ENCODE results near the gene LRP1B. TPM values are rescaled to one million over a fixed set of nuclear protein-coding genes. Genes with fewer than 3 reads are reported as not detected.
"Not testable (repeated sequence)": the region's sequence is repeated elsewhere in the genome, so short reads cannot be mapped to it uniquely, and the experiment has no call there.

LRP1B gene
- total RNA-seq, 1 donor from 2014 or later = 1.7 TPM

DNA sequence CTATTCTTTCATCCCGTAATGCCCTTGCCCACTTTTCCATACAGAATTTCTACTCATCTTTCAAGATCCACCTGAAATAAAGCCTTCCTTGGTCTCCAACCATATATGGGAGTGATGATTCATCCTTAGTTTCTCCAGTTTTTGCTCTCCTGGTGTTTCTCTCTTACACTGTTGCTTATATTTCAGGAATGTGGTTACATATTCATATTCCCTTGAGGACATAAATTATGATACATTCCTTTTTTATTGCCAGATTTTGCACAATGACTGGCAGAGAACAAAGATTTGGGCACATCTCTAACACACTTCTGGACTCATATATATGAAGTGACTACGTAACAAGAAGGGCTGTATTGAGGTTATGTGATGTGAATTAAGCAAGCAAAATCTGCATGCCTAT, 1777.3 kb downstream of the LRP1B start:
- TF ChIP-seq, protein P1, sequence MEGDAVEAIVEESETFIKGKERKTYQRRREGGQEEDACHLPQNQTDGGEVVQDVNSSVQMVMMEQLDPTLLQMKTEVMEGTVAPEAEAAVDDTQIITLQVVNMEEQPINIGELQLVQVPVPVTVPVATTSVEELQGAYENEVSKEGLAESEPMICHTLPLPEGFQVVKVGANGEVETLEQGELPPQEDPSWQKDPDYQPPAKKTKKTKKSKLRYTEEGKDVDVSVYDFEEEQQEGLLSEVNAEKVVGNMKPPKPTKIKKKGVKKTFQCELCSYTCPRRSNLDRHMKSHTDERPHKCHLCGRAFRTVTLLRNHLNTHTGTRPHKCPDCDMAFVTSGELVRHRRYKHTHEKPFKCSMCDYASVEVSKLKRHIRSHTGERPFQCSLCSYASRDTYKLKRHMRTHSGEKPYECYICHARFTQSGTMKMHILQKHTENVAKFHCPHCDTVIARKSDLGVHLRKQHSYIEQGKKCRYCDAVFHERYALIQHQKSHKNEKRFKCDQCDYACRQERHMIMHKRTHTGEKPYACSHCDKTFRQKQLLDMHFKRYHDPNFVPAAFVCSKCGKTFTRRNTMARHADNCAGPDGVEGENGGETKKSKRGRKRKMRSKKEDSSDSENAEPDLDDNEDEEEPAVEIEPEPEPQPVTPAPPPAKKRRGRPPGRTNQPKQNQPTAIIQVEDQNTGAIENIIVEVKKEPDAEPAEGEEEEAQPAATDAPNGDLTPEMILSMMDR (IDR thresholded peaks at IDR 0.05; ENCODE audit: unreplicated experiment) = no peak

DNA sequence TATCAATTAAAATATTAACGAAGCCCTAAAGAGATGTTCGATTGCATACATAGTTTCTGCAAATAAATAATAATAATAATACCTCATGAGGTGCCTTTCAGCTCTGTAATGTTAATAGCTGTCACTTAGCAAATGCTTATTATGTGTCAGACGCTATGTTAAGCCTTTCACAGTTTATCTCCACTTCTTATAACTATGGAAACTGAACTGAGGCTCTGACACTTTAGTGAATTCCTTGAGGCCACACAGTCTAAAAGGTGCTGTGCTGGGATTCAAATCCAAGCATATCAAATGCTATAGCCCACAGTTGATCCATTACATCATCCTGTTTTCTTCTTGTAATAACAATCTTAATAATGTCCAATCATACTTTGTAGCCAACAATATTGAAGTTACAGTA, 1779.1 kb downstream of the LRP1B start:
- Mint-ChIP-seq H3K36me3 (no peaks in the 10 kb centered on the region), H3K27ac (no peak overlapping the region)

More for the DNA sequence above, 1777.3 kb downstream of the LRP1B start:
- Mint-ChIP-seq H3K27ac (no peak overlapping the region), H3K4me3 (no peak overlapping the region), H3K36me3 (no peaks in the 10 kb centered on the region), H3K27me3 (ENCODE audit: low read depth) (no peaks in the 10 kb centered on the region), H3K9me3 (peaks cover 4% of the 10 kb centered on the region), H3K4me1 (peaks cover 5% of the 10 kb centered on the region)
- DNase-seq (ENCODE audit: low spot score in 2 of 2, unreplicated experiment in 2 of 2) = no peak

DNA sequence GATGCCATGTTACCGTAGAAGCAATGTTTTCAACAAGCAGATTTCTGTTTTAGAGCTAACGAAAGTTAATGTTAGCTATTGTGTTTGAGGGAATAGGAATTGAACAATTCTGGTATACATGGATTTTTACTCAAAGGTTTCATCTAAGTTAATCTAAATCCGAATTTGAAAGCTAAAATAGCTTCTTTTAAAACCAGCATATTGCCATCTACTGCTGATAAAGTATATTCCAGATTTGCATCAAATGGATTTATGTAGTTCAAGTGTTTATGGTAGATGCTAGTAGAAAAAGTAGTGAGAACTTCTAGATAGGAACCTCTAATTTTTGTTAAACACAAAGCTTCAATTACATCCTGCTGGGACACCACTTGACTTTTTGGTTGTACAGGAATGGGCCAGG, 1781.1 kb downstream of the LRP1B start:
- Mint-ChIP-seq H3K4me1 (peaks cover 5% of the 10 kb centered on the region), H3K4me3 (no peak overlapping the region), H3K27ac (no peak overlapping the region), H3K9me3 (peaks cover 4% of the 10 kb centered on the region), H3K27me3 (ENCODE audit: low read depth) (no peaks in the 10 kb centered on the region), H3K36me3 (no peaks in the 10 kb centered on the region)
- TF ChIP-seq, protein P1 (IDR thresholded peaks at IDR 0.05; ENCODE audit: unreplicated experiment) = no peak
- no peak for DNase-seq (ENCODE audit: low spot score in 2 of 2, unreplicated experiment in 2 of 2)

More for the DNA sequence above, 1779.1 kb downstream of the LRP1B start:
- Mint-ChIP-seq H3K27me3 (ENCODE audit: low read depth) (no peaks in the 10 kb centered on the region), H3K4me3 (no peak overlapping the region), H3K9me3 (peaks cover 4% of the 10 kb centered on the region), H3K4me1 (peaks cover 5% of the 10 kb centered on the region)
- TF ChIP-seq, protein P1 (IDR thresholded peaks at IDR 0.05; ENCODE audit: unreplicated experiment) = no peak
- no peak for DNase-seq (ENCODE audit: low spot score in 2 of 2, unreplicated experiment in 2 of 2)

DNA sequence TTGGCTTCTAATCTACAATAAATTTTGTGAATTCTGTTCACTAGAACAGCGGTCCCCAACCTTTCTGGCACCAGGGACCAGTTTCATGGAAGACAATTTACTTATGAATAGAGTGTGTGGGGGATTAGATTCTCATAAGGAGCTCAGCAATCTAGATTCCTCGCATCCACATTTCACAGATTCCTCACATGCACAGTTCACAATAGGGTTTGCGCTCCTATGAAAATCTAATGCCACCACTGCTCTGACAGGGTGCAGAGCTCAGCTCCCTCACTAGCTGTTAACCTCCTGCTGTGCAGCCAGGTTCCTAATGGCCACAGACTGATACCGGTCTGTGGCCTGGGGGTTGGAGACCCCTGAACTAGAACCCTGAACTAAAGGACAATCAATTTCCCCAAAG, 1782.0 kb downstream of the LRP1B start:
- Mint-ChIP-seq H3K36me3 (no peaks in the 10 kb centered on the region), H3K4me1 (peaks cover 2% of the 10 kb centered on the region), H3K27me3 (ENCODE audit: low read depth) (no peaks in the 10 kb centered on the region), H3K4me3 (no peak overlapping the region), H3K9me3 (peaks cover 5% of the 10 kb centered on the region), H3K27ac (no peak overlapping the region)
- TF ChIP-seq, protein P1 (IDR thresholded peaks at IDR 0.05; ENCODE audit: unreplicated experiment) = no peak
- DNase-seq (ENCODE audit: low spot score in 2 of 2, unreplicated experiment in 2 of 2) = no peak

DNA sequence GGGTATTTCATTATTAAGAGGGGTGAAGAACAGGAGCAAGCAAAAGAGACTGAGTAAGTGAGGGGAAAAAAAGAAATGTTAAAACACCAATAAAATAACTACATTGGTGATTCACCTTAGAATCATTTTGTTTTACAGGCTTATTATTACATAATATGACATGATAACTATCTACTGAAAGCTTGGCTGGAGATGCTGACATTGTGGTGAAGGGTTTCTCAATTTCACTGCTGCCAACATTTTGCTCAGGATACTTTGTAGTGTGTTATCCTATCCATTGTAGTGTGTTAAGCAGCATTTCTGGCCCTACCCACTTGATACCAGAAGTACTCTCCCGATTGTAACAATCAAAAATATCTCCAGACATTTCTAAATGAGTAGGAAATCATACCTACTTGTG, 1786.0 kb downstream of the LRP1B start:
- Mint-ChIP-seq H3K36me3 (no peaks in the 10 kb centered on the region), H3K4me1 (peaks cover 2% of the 10 kb centered on the region), H3K27ac (no peak overlapping the region), H3K27me3 (ENCODE audit: low read depth) (peaks cover 3% of the 10 kb centered on the region), H3K4me3 (no peak overlapping the region), H3K9me3 (peaks cover 6% of the 10 kb centered on the region)
- no peak for DNase-seq (ENCODE audit: low spot score in 2 of 2, unreplicated experiment in 2 of 2)
- TF ChIP-seq, protein P1 (IDR thresholded peaks at IDR 0.05; ENCODE audit: unreplicated experiment) = no peak

DNA sequence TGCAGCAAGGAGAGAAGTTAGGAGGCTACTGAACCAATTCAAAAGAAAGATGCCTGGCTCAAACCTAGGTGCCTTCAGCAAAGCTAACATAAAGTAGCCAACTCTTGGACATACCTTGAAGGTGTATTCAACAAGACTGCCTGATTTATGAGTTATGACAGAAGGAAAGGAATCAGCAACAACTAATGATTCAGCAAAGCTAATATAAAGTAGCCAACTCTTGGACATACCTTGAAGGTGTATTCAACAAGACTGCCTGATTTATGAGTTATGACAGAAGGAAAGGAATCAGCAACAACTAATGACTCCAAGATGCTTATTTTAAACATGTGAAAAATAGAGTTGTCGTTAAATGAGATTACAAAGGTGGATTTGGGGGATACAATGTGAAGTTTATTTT, 1786.5 kb downstream of the LRP1B start:
- not testable (repeated sequence) for H3K27ac Mint-ChIP-seq, H3K9me3 Mint-ChIP-seq

More for the DNA sequence above, 1786.5 kb downstream of the LRP1B start:
- not testable (repeated sequence) for H3K36me3 Mint-ChIP-seq; DNase-seq (ENCODE audit: low spot score in 2 of 2, unreplicated experiment in 2 of 2); H3K4me1 Mint-ChIP-seq; H3K4me3 Mint-ChIP-seq; H3K27me3 Mint-ChIP-seq (ENCODE audit: low read depth)
